SKM-1 treated with dmso at 0.1 percent for 144 hours (cell line): Measurements from ENCODE around the gene FBXW11.
"Not testable (repeated sequence)": the region's sequence is repeated elsewhere in the genome, so short reads cannot be mapped to it uniquely, and the experiment has no call there.

Experiments
- DNase-seq: peaks from one replicate; lab custom pipeline; 2025; ENCODE audit not compliant: unreplicated experiment; lab: John Stamatoyannopoulos, UW

FBXW11 gene

DNA sequence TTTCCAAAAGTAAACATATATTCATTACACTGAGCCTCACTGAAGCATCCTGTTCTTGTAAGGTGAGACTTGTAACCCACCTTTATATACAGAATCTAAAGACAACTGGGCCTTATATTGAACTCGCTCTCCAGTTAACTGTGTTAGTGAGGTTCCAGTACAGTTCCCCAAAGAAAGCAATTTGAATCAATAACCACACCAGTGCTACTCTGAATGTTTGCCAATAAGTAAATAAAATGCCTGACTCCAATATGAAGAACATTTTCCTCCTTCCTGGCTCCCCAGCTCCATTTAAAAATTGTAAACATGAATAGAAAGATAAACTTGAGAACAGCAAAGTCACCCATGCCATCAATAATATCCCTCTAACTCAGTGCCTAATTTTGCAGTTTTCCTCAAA lies 50.1 kb downstream of the FBXW11 start:
- DNase-seq: no peak

DNA sequence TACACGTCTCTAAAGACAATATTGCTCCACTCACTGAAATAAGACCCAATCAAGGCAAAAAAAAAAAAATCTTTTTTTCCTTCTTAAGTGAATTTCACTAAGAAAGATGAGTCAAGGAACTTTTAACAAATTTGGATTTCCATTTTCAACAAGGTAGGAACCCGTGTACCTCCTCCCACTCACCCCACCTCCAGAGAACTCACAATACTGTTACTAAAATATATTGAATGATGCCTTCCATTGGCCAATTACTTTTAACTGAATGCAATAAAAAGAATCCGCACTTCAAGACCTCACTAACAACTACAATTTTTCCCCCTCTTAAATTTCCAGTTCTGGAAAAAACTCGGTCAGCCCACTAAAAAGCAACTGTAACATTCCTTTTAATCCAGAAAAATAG lies 50.7 kb downstream of the FBXW11 start:
- DNase-seq: no peak

DNA sequence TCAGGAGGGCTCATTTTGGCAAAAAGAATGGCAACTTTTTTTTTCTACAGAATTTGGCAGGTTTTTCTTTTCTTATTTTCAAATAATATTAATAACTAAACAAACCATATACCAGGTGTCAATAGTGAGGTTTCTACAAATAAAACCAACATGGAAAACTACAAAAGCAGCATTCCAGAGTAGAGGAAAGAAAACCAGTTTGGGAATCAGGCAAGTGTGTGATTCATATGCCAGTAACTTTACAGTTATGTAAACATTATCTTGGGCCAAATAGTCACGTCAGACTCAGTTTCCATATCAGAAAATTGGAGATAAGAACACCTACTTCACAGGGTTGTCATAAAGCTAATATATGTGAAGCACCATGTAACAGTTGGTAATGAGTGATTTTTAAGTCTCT lies 51.7 kb downstream of the FBXW11 start:
- no peak for DNase-seq

DNA sequence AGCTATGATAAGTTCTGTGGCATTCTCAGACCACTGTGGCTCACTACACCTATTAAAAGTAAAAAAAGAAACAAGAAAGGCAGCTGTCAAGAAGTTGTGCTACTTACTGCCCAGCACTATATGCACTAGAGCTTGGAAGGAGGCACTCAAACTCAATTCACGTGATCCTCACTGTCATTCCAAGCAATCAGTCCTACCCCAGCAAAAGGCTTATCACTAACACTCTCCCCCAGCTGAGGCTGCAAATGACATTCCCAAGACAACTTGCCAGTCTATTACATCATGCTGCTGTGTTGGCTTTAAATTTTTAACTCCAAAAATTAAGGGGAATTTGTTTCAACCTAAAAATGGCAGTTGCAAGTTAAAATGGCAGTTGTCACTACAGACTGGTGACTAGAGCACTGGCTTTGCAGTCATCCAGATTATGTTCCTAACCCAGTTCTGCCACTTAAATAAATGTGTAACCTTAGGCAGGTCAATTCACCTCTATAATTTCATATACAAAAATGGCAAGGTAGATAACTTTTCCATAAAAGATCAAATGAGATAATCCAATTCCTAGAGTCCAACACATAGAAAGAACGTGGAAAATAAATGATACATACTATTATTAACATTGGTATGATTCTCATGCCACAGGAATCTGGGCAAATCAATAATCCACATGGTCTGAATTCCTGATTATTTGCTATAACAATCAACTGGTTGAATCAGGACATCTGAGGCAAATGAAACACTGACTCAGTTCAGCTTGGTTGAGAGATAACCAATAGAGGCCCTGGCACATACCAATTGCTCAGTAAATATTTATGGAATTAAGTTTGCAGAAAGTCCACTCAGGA lies 52.4 kb downstream of the FBXW11 start:
- DNase-seq: no peak

DNA sequence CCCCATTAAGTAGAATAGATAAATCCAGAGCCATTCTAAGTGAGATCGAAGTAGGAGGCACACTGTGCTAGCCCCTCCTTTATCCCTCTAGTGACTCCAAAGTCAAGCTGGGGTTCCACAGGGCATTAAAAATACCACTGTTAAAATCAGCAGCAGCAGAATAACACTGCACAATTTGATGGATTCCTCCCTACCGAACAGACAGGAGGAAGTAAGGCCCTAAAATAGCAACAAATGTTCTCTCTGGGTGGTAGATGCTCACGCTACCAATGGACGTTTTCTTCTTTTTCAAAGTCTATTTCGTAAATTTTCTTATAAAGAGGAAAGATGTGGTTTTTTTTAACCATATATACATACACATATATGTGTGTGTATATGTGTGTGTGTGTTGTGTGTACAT lies 54.4 kb downstream of the FBXW11 start:
- no peak for DNase-seq

GRCh38 chr5:171951218-171951617 lies 55.2 kb downstream of the FBXW11 start:
- DNase-seq: no peak

DNA sequence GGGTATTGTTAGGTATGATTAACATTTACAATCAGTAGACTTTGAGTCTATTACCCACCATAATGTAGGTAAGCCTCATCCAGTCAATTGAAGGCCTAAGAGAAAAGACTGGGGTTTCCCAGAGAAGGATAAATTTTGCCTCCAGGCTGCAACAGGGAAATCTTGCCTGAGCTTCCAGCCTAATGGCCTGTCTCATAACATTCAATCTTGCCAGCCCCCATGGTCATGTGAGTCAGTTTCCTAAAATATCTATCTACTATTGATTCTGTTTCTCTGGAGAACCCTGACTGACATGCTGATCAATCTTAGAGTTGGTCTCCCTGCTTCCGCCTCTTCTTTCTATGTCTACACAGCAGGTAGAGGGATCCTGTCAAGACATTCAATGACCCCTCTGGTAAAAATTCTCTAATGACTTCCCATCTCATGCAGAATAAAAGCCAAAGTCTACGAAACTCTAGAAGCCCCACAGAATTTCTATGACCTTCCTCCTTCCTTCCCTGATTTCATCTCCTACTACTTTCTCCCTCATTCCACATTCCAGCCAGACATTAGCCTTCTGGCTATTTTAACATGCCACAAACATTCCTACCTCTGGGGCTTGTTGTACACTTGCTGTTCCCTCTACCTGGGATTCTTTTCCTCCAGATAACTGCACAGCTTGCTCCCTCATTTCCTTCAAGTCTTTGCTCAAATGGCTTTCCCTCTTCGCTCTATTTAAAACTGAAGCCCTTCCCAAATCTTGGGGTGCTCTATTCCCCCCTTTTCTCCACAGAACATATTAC lies 60.2 kb downstream of the FBXW11 start:
- no peak for DNase-seq

GRCh38 chr5:171945476-171945875 lies 61.0 kb downstream of the FBXW11 start:
- no peak for DNase-seq

DNA sequence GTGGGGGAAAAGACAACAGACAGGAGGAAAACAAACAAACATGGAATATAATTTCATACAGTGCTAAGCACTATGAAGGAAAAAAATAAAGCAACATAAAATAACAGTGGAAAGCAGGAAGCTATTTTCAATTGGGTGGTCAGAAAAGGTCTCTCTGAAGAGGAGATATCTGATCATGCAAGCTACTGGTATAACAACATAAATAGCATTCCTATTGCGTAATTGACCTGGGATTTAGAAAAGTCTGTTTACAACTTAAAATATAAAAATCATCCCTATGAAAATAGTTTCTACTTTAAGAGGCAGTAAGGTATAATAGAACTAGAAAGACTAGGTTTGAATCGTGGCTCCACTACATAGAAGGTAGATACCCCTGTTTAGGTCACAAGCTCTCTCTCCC lies 61.4 kb downstream of the FBXW11 start:
- no peak for DNase-seq

DNA sequence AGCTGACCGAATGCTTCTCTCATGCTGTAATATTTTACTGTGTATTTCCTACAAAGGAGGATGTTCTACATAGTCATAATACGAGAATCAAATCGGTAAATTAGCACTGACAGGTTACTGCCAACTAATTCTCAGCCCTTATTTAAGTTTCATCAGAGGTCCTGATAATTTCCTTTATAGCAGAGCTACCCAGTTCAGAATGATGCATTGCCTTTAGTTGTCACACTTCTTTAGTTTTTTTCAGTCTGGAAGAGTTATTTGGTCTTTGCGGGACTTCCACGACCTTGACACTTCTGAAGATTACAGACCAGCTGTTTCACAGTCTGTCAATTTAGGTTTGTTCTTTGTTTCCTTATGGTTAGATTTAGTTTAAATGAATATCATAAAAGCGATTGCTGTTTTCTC lies 64.3 kb downstream of the FBXW11 start:
- DNase-seq: not testable (repeated sequence)

DNA sequence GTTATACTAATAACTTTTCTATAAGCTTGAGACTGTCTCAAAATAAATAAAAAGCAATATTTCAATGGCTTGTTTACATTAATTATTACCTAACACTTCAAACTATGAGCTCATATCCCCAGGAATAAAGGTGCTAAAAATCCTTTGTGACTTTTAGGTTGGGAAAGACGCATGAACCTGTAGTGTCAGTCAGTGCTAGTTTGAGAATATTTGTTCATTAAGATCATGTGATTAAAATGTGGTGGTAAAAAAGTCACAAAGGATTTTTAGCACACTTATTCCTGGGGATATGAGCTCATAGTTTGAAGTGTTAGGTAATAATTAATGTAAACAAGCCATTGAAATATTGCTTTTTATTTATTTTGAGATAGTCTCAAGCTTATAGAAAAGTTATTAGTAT lies 64.8 kb downstream of the FBXW11 start:
- DNase-seq: not testable (repeated sequence)

DNA sequence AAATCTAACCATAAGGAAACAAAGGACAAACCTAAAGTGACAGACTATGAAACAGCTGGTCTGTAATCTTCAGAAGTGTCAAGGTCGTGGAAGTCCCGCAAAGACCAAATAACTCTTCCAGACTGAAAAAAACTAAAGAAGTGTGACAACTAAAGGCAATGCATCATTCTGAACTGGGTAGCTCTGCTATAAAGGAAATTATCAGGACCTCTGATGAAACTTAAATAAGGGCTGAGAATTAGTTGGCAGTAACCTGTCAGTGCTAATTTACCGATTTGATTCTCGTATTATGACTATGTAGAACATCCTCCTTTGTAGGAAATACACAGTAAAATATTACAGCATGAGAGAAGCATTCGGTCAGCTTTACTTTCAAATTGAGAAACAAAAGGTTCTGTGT lies 65.2 kb downstream of the FBXW11 start:
- DNase-seq: not testable (repeated sequence)

GRCh38 chr5:171939951-171940350 lies 66.5 kb downstream of the FBXW11 start:
- no peak for DNase-seq

- DNase-seq: no peak
Observed at GRCh38 chr5:171938358-171938757, 68.1 kb downstream of the FBXW11 start.

- no peak for DNase-seq
Observed at GRCh38 chr5:171937351-171937750, 69.1 kb downstream of the FBXW11 start.

DNA sequence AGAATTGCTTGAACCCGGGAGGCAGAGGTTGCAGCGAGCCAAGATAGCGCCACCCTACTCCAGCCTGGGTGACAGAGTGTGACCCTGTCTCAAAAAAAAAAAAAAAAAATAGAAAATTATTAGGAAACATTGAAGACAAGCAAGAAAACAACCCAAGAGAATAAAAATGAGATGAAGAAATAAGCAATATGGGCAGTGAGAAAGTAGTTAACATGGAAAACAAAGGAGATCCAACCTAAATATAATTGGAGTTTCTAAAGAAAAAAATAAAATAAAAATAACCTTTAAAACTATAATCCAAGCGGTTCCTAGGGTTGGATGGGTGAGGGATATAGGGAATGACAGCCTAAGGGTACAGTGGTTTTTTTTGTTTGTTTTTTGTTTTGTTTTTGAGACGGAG lies 71.9 kb downstream of the FBXW11 start:
- no peak for DNase-seq

- DNase-seq: no peak
Observed at GRCh38 chr5:171931163-171931562, 75.3 kb downstream of the FBXW11 start.

DNA sequence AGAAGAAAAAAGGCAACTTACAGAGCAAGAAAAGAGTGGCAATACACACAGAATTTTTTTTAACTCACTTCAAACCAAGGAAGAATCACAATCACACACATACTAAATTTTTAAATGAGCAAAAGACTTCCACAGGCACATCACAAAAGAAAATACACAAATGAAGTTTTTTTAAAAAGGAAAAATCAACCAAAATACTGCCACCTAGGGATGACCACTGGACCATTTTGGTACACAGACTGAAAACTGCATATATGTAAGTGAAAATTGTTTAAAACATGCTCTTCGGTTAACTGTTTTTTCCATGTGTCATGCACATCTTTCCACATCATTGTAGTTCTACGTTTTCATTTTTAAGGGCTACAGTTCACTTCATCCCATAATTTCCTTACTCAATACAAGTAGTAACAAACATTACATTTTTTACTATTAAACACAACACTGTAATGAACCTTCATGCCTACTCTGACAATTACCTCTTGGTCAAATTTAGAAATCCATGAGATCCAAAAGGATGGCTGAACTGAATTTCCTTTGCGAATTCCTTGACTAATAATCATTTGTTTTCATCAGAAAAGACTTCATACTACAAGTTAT lies 79.0 kb downstream of the FBXW11 start:
- no peak for DNase-seq

DNA sequence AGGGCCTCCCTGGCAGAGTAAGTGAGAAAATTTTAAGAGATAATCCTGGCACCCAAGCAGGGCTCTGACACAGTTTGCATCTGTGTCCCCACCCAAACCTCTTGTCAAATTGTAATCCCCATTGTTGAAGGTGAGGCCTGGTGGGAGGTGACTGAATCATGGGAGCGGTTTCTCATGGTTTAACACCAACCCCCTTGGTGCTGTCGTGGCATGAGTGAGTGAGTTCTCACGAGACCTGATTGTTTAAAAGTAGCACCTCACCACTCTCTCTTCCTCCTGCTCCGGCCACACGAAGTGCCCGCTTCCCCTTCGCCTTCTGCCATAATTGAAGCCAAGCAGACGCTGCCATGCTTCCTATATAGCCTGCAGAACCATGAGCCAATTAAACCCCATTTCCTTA lies 80.1 kb downstream of the FBXW11 start:
- DNase-seq: no peak

DNA sequence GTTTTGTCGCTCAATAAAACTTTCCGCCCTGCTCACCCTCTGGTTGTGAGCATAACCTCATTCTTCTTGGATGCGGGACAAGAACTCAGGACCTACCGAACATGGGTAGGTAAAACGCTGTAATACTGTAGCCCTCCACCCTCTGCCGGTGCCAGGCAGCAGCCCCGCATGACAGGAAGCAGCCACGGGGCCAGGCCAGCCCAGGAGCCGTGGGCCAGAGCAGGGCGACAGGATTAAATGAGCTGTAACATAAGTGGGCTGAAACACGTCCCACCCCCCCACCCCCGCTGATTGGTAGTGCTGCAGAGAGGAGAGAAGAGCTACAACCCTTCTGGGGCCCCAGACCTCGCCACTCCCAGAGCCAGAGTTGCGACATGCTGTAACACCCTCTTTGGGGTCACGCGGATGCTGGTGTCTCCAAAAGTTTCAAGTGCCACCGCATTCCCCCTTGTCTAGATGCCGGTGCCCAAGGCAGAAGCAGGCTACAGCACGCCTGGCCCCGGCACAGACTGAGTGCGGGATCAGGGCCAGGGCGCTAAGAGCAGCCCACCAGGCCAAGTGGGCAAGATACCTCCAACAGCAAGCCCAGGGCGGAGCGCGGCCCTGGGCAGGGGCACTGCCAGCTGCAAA lies 81.8 kb downstream of the FBXW11 start:
- DNase-seq: no peak

DNA sequence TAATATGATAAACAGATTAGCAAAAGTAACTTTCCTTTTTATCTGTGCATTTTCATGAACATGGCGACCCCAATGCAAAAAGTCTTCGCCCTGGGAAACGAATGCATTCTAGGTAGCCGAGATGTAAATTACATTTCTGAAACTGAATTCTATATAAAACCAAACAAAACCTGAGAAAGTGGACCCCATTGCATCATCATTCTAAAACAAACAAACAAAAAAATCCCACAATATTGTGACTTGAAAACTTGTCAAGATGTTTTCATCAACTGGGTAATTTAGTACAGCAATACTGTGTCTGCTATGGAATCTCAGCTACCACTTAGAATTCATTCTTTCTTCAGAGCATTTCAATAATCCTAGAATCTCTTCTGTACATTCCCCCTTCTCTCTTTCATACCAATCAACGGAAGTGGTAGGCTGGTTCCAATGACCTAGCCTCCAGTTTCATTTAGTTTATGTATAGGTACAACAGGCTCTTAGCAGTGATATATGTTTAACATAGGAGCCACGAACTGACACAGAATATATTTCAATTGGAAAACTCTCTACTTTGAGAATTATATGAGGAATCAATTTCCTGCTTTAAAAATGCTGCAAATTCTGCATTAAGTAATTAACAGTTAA lies 85.6 kb downstream of the FBXW11 start:
- DNase-seq: no peak
